Large intestine (tissue), 3 donors: ENCODE measurements around the gene DLGAP1. TPM values are rescaled to one million over a fixed set of nuclear protein-coding genes. Genes with fewer than 3 reads are reported as not detected.
A peak's percentile ranks its signal among the peaks of the same experiment; 100 is the strongest.

Experiments used
- DNase-seq, 2 donors: peaks; one replicate each; pipeline versions ENCODE4 v3.0.0 to v3.0.0-alpha.2; 2013
- H3K27ac ChIP-seq: one replicate; pipeline ENCODE4 v1.5.1; 2013; ENCODE audit warnings: low read length
- H3K27me3 ChIP-seq: 2 replicates; pipeline ENCODE4 v1.6.1; 2013; ENCODE audit warnings: low read length; ENCODE audit not compliant: control insufficient read depth, insufficient read depth
- H3K36me3 ChIP-seq: 2 replicates; pipeline ENCODE4 v1.6.1; 2013; ENCODE audit warnings: low read length; ENCODE audit not compliant: control insufficient read depth, insufficient read depth
- H3K4me1 ChIP-seq: one replicate; pipeline ENCODE4 v1.6.1; 2013; ENCODE audit warnings: low read length; ENCODE audit not compliant: control insufficient read depth, insufficient read depth
- H3K4me3 ChIP-seq: one replicate; pipeline ENCODE4 v1.5.1; 2013; ENCODE audit warnings: low read length
- H3K9me3 ChIP-seq: one replicate; pipeline ENCODE4 v1.6.1; 2013; ENCODE audit warnings: mild to moderate bottlenecking, low read depth, low read length, moderate library complexity; ENCODE audit not compliant: control insufficient read depth
- WGBS: methylation state at CpG from one replicate; pipeline ENCODE4 v1.1.5; 2013; ENCODE audit warnings: low lambda C conversion rate; ENCODE audit not compliant: insufficient coverage; 5-methylcytosine and 5-hydroxymethylcytosine counted together
- polyA plus RNA-seq: library from polyadenylated mRNA; unstranded; fragments of 120-200 nt; gene quantifications from one replicate; pipeline ENCODE4 v1.2.1, GENCODE V29; 2013

Gene DLGAP1
- polyA plus RNA-seq, 1 donor, result 0.69 TPM

DNA sequence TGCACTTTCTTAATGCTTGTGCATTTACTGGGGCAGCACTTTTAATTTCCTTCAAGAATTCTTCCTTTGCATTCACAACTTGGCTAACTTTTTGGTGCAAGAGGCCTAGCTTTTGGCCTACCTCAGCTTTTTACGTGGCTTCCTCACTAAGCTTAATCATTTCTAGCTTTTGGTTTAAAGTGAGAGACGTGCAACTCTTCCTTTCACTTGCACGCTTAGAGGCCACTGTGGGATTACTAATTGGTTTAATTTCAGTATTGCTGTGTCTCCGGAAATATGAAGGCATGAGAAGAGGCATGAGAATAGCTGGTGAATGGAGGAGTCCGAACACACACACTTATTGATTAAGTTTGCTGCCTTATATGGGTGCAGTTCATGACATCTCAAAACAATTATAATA, 354.1 kb downstream of the DLGAP1 start:
- no peak overlapping the region for H3K27ac ChIP-seq
- H3K4me1 ChIP-seq, result no peaks in the 10 kb centered on the region
- WGBS, result no CpG with 5 or more reads among the region's 5 CpGs
- no peaks in the 10 kb centered on the region for H3K9me3 ChIP-seq
- H3K36me3 ChIP-seq, result no peaks in the 10 kb centered on the region
- H3K27me3 ChIP-seq, result no peaks in the 10 kb centered on the region
- DNase-seq, result no peak
- H3K4me3 ChIP-seq, result no peak overlapping the region

DNA sequence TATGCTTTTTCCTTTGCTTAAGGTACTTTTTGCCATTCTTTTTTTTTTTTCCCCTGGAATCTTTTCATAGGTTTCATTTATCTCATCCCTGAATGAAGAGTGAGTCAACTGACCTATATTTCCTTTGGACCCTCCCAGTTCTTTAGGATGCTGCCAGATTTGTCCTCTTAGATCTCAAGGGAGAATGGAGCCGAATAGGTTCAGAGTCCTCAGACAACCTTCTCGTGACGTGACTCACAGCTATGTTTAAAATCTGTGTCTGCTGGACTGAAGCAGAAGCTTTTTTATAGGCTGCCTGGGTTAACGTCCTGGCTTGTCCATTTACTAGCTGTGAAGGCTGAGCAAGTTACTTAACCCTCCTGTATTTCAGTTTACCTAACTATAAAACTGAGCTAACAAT, 358.6 kb downstream of the DLGAP1 start:
- Histone ChIP-seq H3K4me1 (no peaks in the 10 kb centered on the region), H3K27me3 (no peaks in the 10 kb centered on the region), H3K27ac (no peak overlapping the region), H3K9me3 (no peaks in the 10 kb centered on the region), H3K36me3 (no peaks in the 10 kb centered on the region), H3K4me3 (no peak overlapping the region)
- DNase-seq, result peak; percentile 3 to 23
- WGBS, result 17% methylated on average over 1 of the region's 4 CpGs

DNA sequence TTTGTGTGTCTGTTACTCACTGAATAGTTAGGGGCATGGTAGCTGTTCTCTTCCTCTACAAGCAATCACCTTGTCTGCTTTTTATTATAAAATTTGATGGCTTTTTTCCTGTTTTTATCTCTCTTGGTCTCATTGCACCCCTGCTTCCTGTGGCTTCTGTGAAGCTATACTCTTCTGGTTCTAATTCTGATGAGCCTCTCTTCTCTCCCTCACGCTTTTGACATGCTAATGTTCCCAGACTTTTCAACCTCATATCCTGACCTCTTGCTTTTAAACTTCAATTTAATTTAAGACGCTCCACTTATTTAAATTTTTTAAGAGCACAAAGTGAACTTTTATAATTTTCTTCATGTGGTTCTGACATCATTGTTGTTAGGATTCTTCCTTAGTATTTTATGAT, 361.4 kb downstream of the DLGAP1 start:
- H3K4me3 ChIP-seq, result no peak overlapping the region
- H3K27me3 ChIP-seq, result no peaks in the 10 kb centered on the region
- no peak for DNase-seq
- 71% methylated on average over 2 of the region's 2 CpGs for WGBS
- no peaks in the 10 kb centered on the region for H3K4me1 ChIP-seq
- H3K9me3 ChIP-seq, result no peaks in the 10 kb centered on the region
- H3K36me3 ChIP-seq, result no peaks in the 10 kb centered on the region
- H3K27ac ChIP-seq, result no peak overlapping the region

DNA sequence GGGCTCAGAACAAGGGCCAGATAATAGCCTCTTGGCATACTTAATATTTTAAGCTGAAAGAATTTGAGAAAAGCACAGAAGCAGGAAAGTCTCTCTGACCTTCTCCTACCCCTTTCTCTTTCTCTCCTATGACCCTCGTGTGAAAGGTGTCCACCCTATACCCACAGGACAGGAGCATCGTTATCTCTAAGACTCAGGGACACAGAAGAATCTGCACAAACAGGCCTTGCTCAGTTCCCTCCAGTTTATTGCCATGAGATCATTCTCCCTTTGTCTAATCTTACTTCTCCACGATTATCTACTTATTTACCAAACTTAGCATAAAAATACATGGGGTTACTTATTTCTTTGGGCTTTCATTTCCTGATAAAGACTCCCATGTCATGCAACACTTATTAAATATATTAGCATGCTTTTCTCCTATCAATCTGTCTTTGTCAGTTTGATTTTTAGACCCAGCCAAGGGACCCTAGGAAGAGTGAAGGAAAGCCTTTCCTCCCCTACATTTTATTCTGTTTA, 370.7 kb downstream of the DLGAP1 start:
- Histone ChIP-seq H3K4me3 (no peak overlapping the region), H3K9me3 (no peaks in the 10 kb centered on the region), H3K36me3 (no peaks in the 10 kb centered on the region), H3K27ac (no peak overlapping the region), H3K4me1 (no peaks in the 10 kb centered on the region), H3K27me3 (no peaks in the 10 kb centered on the region)
- 8% methylated on average over 1 of the region's 3 CpGs for WGBS
- DNase-seq, result no peak

DNA sequence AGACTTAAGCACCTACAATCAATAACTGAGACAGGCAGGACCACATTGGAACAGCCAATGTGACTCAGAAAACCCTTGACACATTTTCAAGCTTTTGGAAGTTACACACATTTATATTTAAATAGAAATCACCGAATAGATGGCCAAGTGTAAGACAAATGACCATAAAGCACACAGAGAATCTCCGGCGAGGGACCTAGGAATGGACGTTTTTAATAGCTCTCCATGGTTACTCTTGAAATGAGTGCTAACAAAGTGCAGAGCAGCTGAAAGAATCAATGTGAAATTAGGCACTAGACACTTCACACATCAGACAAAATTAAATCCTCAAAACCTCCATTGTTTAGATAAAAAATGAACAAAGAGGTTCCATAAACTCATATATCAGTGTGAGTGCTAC, 376.9 kb downstream of the DLGAP1 start:
- WGBS, result no CpG with 5 or more reads among the region's 4 CpGs
- Histone ChIP-seq H3K36me3 (no peaks in the 10 kb centered on the region), H3K4me3 (no peak overlapping the region), H3K9me3 (no peaks in the 10 kb centered on the region), H3K27ac (no peak overlapping the region), H3K27me3 (no peaks in the 10 kb centered on the region), H3K4me1 (no peaks in the 10 kb centered on the region)
- no peak for DNase-seq

DNA sequence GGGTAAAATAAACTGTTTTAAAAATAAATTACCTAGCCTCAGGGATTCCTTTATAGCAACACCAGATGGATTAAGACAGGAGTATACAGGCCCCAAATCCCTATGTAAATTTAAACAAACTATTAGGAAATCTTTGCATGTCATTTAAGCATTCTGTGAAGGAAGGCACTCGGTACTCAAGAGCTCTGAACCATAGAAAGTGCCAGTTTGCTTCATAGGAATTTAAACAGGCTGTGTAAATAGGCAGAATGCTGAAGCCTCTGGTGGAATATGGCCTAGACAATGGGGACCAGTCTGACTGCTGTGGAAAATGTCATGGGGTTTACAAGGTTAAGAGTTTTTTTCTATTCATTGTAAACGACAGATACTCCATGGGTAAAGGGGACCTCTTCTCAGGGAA, 377.4 kb downstream of the DLGAP1 start:
- WGBS, result 67% methylated on average over 1 of the region's 2 CpGs
- Histone ChIP-seq H3K9me3 (no peaks in the 10 kb centered on the region), H3K36me3 (no peaks in the 10 kb centered on the region), H3K4me1 (no peaks in the 10 kb centered on the region), H3K27me3 (no peaks in the 10 kb centered on the region), H3K4me3 (no peak overlapping the region), H3K27ac (no peak overlapping the region)
- DNase-seq, result no peak

DNA sequence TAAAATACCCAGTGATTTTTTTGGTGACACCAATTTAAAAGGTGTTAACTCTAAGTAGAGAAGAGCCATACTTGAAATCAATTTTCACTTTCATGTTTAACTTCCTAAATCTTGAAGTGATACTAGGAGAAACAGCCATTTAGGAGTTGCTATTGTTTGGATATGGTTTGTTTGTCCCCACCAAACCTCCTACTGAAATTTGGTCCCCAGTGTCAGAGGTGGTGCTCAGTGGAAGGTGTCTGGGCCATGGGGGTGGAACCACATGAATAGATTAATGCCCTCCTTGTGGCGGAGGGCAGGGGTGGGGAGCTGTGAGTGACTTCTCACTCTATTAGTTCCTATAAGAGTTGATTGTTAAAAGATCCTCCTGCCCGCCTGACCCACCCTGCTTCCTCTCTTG, 377.9 kb downstream of the DLGAP1 start:
- no peaks in the 10 kb centered on the region for H3K36me3 ChIP-seq
- H3K4me1 ChIP-seq, result no peaks in the 10 kb centered on the region
- no peaks in the 10 kb centered on the region for H3K9me3 ChIP-seq
- no peaks in the 10 kb centered on the region for H3K27me3 ChIP-seq
- DNase-seq, result no peak
- no peak overlapping the region for H3K27ac ChIP-seq
- H3K4me3 ChIP-seq, result no peak overlapping the region
- no CpG with 5 or more reads among the region's 2 CpGs for whole genome bisulfite sequencing

DNA sequence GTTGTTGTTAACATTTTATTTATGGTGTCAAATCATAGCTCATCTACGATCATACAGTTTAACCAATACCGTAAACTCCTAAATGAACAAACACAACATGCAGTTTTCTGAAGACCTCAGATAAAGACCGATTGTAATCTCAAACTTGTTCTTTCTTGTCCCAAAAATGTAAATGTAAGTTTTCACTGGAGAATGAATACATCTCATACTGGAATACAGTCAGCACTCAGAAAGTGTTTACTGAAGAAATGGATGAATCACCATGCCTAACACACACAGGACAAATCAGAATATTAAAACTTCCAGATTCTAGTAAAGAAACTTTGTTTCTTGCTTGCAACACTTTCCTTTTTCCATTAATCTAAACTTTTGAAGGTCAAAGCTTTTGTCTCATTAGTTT, 380.5 kb downstream of the DLGAP1 start:
- Histone ChIP-seq H3K4me1 (no peaks in the 10 kb centered on the region), H3K4me3 (no peak overlapping the region), H3K27ac (no peak overlapping the region), H3K36me3 (no peaks in the 10 kb centered on the region), H3K9me3 (no peaks in the 10 kb centered on the region), H3K27me3 (no peaks in the 10 kb centered on the region)
- WGBS, result 62% methylated on average over 2 of the region's 3 CpGs
- DNase-seq, result no peak

DNA sequence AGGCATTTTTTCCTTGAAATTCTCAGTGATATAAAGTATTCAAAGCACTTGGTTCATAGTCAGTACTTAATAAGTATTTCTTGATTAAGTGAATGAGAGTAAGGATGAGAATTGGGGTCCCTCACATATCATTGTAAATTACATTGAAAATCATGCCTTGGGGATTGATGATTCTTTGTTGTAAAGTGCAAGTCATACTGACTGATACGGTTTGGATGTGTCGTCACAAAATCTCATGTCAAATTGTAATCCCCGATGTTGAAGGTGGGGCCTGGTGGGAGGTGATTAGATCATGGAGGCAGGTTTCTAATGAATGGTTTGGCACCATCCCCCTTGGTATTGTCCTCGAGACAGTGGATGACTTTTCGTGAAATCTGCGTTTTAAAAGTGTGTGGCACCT, 385.9 kb downstream of the DLGAP1 start:
- Histone ChIP-seq H3K9me3 (no peaks in the 10 kb centered on the region), H3K4me3 (no peak overlapping the region), H3K4me1 (no peaks in the 10 kb centered on the region), H3K36me3 (no peaks in the 10 kb centered on the region), H3K27ac (no peak overlapping the region), H3K27me3 (no peaks in the 10 kb centered on the region)
- WGBS, result no CpG with 5 or more reads among the region's 6 CpGs
- no peak for DNase-seq

DNA sequence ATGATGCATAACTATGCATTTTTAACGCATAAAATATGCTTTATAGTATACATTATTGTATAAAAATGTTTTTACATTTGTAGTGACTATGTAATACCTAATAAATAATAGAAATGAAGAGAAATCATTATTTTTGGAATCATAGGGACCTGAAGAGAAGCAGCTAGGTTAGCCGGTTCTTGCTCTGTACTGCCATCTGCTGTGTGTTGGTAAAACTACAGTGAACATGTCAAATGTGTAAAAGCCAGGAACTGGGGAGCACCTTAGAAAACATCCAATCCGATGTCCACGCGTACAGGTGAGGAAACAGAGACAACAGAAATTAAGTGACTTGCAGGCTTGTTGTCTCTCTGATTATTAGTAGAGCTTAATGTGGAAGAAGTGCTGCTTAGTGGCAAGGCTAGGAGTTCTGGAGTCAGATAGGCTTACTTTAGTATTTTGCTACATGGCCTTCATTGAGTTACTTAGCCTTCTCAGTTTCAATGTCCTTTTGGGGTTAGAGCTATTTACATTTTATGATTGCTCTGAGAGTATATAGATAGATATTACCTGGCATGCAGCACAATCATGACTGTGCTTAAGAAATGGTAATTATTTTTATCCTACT, 386.5 kb downstream of the DLGAP1 start:
- DNase-seq, result peak; percentile 16 to 40
- H3K4me3 ChIP-seq, result no peak overlapping the region
- WGBS, result 30% methylated on average over 2 of the region's 5 CpGs
- no peaks in the 10 kb centered on the region for H3K36me3 ChIP-seq
- H3K4me1 ChIP-seq, result no peaks in the 10 kb centered on the region
- H3K9me3 ChIP-seq, result no peaks in the 10 kb centered on the region
- no peak overlapping the region for H3K27ac ChIP-seq
- no peaks in the 10 kb centered on the region for H3K27me3 ChIP-seq

DNA sequence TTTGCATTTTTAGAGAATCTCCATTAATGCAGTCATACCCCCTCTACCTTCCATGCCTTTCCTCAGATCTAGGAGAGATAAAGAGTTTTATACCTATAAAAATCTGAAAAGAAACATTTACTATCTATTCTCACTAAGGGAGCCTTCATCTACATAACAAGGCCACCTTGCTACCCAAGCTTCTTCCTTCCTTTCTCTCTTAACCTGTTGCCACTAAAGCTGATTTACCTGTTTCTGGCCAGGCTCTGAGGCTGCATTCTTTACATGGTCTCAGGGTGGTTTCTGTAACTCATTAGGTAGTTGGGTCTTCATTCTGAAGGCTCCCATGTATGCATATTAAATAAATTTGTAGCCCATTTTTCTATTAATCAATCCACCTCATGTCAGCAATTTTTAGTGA, 391.6 kb downstream of the DLGAP1 start:
- H3K9me3 ChIP-seq, result peaks cover 3% of the 10 kb centered on the region
- DNase-seq, result no peak
- H3K4me1 ChIP-seq, result no peaks in the 10 kb centered on the region
- H3K27me3 ChIP-seq, result no peaks in the 10 kb centered on the region
- H3K36me3 ChIP-seq, result no peaks in the 10 kb centered on the region
- H3K4me3 ChIP-seq, result no peak overlapping the region
- H3K27ac ChIP-seq, result no peak overlapping the region
